Uterus (tissue), 4 donors: ENCODE measurements around the gene ABCC4. TPM values are rescaled to one million over a fixed set of nuclear protein-coding genes. Genes with fewer than 3 reads are reported as not detected.

Source experiments
- DNase-seq, 2 donors: peaks; one replicate each; pipeline ENCODE4 v3.0.0-alpha.2; 2019 to 2020
- H3K27ac ChIP-seq, 2 donors: fragments of 200-600 bp; sonication (generic); 1 replicate in 1 of 2; 2 replicates in 1 of 2; pipeline ENCODE4 v1.5.1; 2016 to 2018
- H3K27me3 ChIP-seq, 2 donors: fragments of 200-600 bp; sonication (generic); one replicate each; pipeline ENCODE4 v1.5.1; 2018 to 2019; ENCODE audit warnings: control low read depth in 1 of 2
- H3K36me3 ChIP-seq, 2 donors: fragments of 200-600 bp; sonication (generic); one replicate each; pipeline ENCODE4 v1.5.1; 2019; ENCODE audit warnings: control low read depth in 1 of 2
- H3K4me1 ChIP-seq, 2 donors: fragments of 200-600 bp; sonication (generic); one replicate each; pipeline ENCODE4 v1.5.1; 2018 to 2019; ENCODE audit warnings: control low read depth in 1 of 2
- H3K4me3 ChIP-seq, 2 donors: fragments of 200-600 bp; sonication (generic); 1 replicate in 1 of 2; 2 replicates in 1 of 2; pipeline ENCODE4 v1.5.1; 2018 to 2019; ENCODE audit warnings: mild to moderate bottlenecking in 1 of 2
- H3K9me3 ChIP-seq, 2 donors: fragments of 200-600 bp; sonication (generic); one replicate each; pipeline ENCODE4 v1.5.1; 2019; ENCODE audit warnings: control low read depth in 1 of 2
- CTCF ChIP-seq, 4 experiments: fragments of 200-600 bp in 2 of 4; fragments of 450-650 bp in 2 of 4; sonication (generic) in 2 of 4; IDR thresholded peaks; one replicate each; pipeline ENCODE4 v1.5.1; 2016 to 2019; ENCODE audit warnings: antibody characterized with exemption in 4 of 4, mild to moderate bottlenecking in 2 of 4, moderate library complexity in 1 of 4
- POLR2A ChIP-seq, 2 donors: fragments of 450-650 bp; IDR thresholded peaks; one replicate each; pipeline ENCODE4 v1.6.1; 2016; ENCODE audit warnings: antibody characterized with exemption in 2 of 2, mild to moderate bottlenecking in 1 of 2, moderate library complexity in 1 of 2
- intact Hi-C: fragments of 100-400 bp; cut with DNase I; formaldehyde crosslinking; loops from one replicate; pipeline ENCODE4 v1.15.1; 2023; ENCODE audit warnings: low total_unique reads
- total RNA-seq, 4 donors: library from RNA; depleted of rRNA in 3 of 4; stranded (reverse); fragments of >200 nt in 3 of 4; gene quantifications; one replicate each; pipeline versions ENCODE4 v1.1.0 to v1.2.4, GENCODE V29; 2014 to 2023
- donor health status: DM: yes; HTN: yes; CAD: no.

Gene ABCC4
- total RNA-seq, 4 donors from 2014 or later = 13.8 to 37.7 (median 25.3) TPM

GRCh38 chr13:95019886-95020285 is 281.4 kb downstream of the ABCC4 start:
- H3K4me1 ChIP-seq = no peaks in the 10 kb centered on the region
- H3K9me3 ChIP-seq = no peaks in the 10 kb centered on the region
- no peaks in the 10 kb centered on the region for H3K36me3 ChIP-seq
- TF ChIP-seq POLR2A (IDR thresholded peaks at IDR 0.05) = no peak
- no peak for TF ChIP-seq CTCF (IDR thresholded peaks at IDR 0.05)
- H3K4me3 ChIP-seq = no peak overlapping the region
- H3K27ac ChIP-seq = no peak overlapping the region
- no peaks in the 10 kb centered on the region for H3K27me3 ChIP-seq
- intact Hi-C loops = no loop called here
- DNase-seq = no peak

GRCh38 chr13:95007322-95007721 is 293.9 kb downstream of the ABCC4 start:
- H3K4me3 ChIP-seq = no peak overlapping the region
- no peaks in the 10 kb centered on the region for H3K27me3 ChIP-seq
- H3K9me3 ChIP-seq = no peaks in the 10 kb centered on the region
- no peak overlapping the region for H3K27ac ChIP-seq
- intact Hi-C loops = no loop called here
- no peaks in the 10 kb centered on the region for H3K36me3 ChIP-seq
- TF ChIP-seq POLR2A (IDR thresholded peaks at IDR 0.05) (no peak), CTCF (IDR thresholded peaks at IDR 0.05) (no peak)
- peaks cover 0 to 4% of the 10 kb centered on the region in 2 donors for H3K4me1 ChIP-seq
- DNase-seq = no peak

- H3K4me3 ChIP-seq = no peak overlapping the region
- H3K36me3 ChIP-seq = no peaks in the 10 kb centered on the region
- intact Hi-C loops = no loop called here
- H3K9me3 ChIP-seq = no peaks in the 10 kb centered on the region
- no peak for TF ChIP-seq POLR2A (IDR thresholded peaks at IDR 0.05)
- no peak for TF ChIP-seq CTCF (IDR thresholded peaks at IDR 0.05)
- H3K4me1 ChIP-seq = peaks cover 0 to 4% of the 10 kb centered on the region in 2 donors
- no peak for DNase-seq
- no peaks in the 10 kb centered on the region for H3K27me3 ChIP-seq
- no peak overlapping the region for H3K27ac ChIP-seq
These were observed 296.0 kb downstream of the ABCC4 start for GRCh38 chr13:95005300-95005699.

- H3K36me3 ChIP-seq = no peaks in the 10 kb centered on the region
- H3K4me1 ChIP-seq = peaks cover 0 to 4% of the 10 kb centered on the region in 2 donors
- H3K9me3 ChIP-seq = no peaks in the 10 kb centered on the region
- intact Hi-C loops = no loop called here
- no peak for TF ChIP-seq CTCF (IDR thresholded peaks at IDR 0.05)
- no peak for TF ChIP-seq POLR2A (IDR thresholded peaks at IDR 0.05)
- H3K4me3 ChIP-seq = no peak overlapping the region
- no peak overlapping the region for H3K27ac ChIP-seq
- H3K27me3 ChIP-seq = no peaks in the 10 kb centered on the region
- DNase-seq = no peak
These were observed 298.0 kb downstream of the ABCC4 start for GRCh38 chr13:95003019-95003813.

- H3K27me3 ChIP-seq = no peaks in the 10 kb centered on the region
- no peaks in the 10 kb centered on the region for H3K9me3 ChIP-seq
- H3K27ac ChIP-seq = no peak overlapping the region
- H3K36me3 ChIP-seq = no peaks in the 10 kb centered on the region
- peaks cover 0 to 4% of the 10 kb centered on the region in 2 donors for H3K4me1 ChIP-seq
- intact Hi-C loops = no loop called here
- TF ChIP-seq CTCF (IDR thresholded peaks at IDR 0.05) (no peak), POLR2A (IDR thresholded peaks at IDR 0.05) (no peak)
- no peak for DNase-seq
- H3K4me3 ChIP-seq = no peak overlapping the region
These were observed 299.1 kb downstream of the ABCC4 start for GRCh38 chr13:95002126-95002525.
